GM18502 (cell line): ENCODE measurements around the gene ANO4.
"Not testable (repeated sequence)": the region's sequence is repeated elsewhere in the genome, so short reads cannot be mapped to it uniquely, and the experiment has no call there.

Experiments used
- ATAC-seq: cut with Tn5 transposase; IDR thresholded peaks from one replicate; pipeline ENCODE4 v1.9.1; 2021; ENCODE audit warnings: mild to moderate bottlenecking; ENCODE audit not compliant: unreplicated experiment, poor library complexity

Gene ANO4

GRCh38 chr12:101127521-101128219 is 333.1 kb downstream of the ANO4 start:
- ATAC-seq, result no peak

DNA sequence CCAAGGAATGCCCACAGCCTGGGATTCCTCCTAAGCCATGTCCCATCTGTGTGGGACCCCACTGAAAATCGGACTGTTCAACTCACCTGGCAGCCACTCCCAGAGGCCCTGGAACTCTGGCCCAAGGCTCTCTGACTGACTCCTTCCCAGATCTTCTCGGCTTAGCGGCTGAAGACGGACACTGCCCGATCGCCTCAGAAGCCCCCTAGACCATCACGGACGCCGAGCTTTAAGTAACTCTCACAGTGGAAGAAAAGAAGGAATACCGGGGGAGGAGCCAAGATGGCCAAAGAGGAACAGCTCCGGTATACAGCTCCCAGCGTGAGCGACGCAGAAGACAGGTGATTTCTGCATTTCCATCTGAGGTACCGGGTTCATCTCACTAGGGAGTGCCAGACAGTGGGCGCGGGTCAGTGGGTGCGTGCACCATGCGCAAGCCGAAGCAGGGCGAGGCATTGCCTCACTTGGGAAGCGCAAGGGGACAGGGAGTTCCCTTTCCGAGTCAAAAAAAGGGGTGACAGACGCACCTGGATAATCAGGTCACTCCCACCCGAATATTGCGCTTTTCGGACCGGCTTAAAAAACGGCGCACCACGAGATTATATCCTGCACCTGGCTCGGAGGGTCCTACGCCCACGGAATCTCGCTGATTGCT is 351.3 kb downstream of the ANO4 start:
- ATAC-seq, result not testable (repeated sequence)

DNA sequence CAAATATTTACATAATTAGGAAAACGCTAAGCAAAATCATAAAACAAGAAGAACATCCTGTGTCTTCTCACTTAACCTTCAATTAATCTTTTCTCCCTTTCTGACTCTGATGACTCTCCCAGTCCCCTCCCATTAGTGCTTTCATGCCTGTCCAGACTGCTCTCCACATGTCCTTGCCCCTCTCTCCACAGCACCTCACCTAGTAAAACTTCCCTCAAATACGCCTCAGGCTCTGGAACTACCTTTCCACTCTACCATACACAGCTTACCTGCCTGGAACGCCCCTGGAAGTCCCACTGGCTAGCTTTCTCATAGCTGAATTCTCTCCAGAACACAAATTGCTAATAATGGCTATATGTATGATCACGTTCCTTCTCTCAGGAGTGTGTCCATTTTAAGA is 370.7 kb downstream of the ANO4 start:
- ATAC-seq, result no peak

- no peak for ATAC-seq
Observed at GRCh38 chr12:101166866-101167265, 372.3 kb downstream of the ANO4 start.

- ATAC-seq, result no peak
Observed at GRCh38 chr12:101168001-101168400, 373.4 kb downstream of the ANO4 start.

DNA sequence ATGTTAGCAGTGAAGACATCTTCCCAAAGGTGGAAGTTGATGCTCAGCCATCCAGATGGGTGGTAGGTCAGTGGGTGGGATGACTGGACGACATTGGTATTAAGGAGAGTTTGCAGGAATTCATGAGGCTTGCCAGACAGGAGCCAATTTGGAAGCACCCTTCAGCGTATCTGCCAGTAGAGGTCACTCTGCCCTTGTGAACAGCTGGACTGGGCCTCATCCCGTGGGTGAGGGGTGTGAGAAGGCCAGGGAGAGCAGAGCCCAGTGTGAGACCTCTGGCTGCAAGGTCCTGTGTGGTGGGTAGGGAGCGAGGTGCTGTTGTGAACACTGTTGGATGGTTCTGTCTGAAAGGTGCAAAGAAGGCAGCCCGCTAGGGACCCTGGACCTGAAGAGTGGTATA is 377.7 kb downstream of the ANO4 start:
- no peak for ATAC-seq

DNA sequence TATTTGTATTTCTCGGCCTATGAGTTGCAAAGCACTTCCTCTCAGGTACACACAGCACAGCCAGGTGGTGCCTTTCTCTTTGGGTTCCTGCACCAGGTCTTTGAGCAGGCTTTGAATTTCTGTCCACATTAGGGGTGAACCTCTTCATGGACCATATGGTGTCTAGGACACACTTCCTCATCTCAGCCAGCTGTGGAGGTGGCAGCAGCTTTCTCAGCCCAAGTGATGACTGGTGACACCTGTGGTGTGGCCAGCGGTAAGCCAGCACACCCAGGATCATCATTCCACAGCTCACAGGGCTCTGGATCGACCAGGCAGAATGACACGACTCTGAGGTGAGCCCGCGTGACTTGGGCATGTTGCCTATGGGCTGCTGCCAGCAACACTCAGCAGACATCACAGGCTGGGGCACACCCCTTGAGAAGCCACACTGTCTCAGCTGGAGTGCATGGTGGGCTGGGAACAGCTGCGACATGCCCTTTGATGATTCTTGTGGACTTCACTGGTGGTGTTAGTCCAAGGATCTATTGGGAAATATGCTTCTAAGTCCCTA is 378.7 kb downstream of the ANO4 start:
- no peak for ATAC-seq

- no peak for ATAC-seq
Observed at GRCh38 chr12:101174541-101174940, 380.0 kb downstream of the ANO4 start.
